ENCODE data around the gene CSRNP2. TPM values are rescaled to one million over a fixed set of nuclear protein-coding genes. Genes with fewer than 3 reads are reported as not detected.

Gene CSRNP2
- total and polyA plus RNA-seq, 3 experiments from 2014 or later: 4.8 to 21.5 (median 20.5) TPM

DNA sequence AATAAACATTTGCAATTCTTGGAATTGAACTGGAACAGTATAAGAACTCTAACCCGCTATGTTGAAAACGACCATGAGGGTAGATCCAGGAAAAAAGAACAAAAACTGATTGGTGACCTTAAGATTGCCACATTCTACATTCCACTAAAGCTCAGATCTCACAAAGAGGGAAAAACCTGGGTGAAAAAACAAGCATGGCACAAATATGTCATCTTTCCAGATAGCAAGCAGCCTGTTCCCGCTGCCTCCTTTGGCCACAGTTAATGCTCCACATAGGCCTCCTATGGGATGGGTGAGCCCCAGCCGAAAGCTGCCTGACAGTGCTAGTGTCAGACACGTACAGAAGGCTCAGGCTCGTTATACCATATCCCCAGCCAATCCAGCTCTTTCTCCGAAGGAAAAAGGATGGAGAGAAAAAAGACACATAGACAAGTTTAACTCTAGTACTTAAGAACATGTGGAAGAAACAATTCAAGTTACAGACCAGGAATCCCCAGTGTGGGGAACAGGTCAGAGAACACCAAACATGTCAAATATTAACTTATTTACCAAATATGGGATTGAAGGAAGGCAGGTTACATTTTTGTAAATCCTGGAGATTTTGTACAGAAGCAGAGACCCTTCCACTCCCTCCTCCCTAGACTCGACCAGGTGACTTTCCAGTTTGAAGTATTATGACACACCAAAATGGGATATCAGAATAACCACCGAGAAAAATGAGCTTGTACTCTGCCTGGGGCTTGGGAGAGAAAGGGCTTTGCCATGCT lies 20.6 kb downstream of the CSRNP2 start:
- no peaks in the 10 kb centered on the region for H3K9me3 Mint-ChIP-seq
- no peak overlapping the region for H3K4me3 ChIP-seq (ENCODE audit: low read length)
- ChIA-PET POLR2A (interaction anchor here (0.6 to 2.5 kb wide), 2 partner anchors 20 to 175 kb away, joined by 4 to 12 read pairs; partner anchors contain the start of gene CSRNP2), CTCF (no interaction called here)
- no peaks in the 10 kb centered on the region for H3K27me3 ChIP-seq (ENCODE audit: insufficient read depth, low read length, poor library complexity, severe bottlenecking)
- DNase-seq: no peak
- H3K27me3 Mint-ChIP-seq: no peaks in the 10 kb centered on the region
- peaks cover 0 to 89% (median 14%) of the 10 kb centered on the region in 3 donors for H3K36me3 Mint-ChIP-seq
- peaks cover 51% of the 10 kb centered on the region for H3K36me3 ChIP-seq (ENCODE audit: insufficient read depth, low read length)
- no peak overlapping the region for H3K4me3 Mint-ChIP-seq
- H3K27ac ChIP-seq (ENCODE audit: low read depth, low read length): no peak overlapping the region
- H3K27ac Mint-ChIP-seq: peak overlapping the region in 3 of 8 donors; percentile 11 to 58 (median 25)
- H3K4me1 Mint-ChIP-seq: no peaks in the 10 kb centered on the region
- H3K4me1 ChIP-seq (ENCODE audit: insufficient read depth, low read length): no peaks in the 10 kb centered on the region
- H3K9me3 ChIP-seq (ENCODE audit: low read length): no peaks in the 10 kb centered on the region

DNA sequence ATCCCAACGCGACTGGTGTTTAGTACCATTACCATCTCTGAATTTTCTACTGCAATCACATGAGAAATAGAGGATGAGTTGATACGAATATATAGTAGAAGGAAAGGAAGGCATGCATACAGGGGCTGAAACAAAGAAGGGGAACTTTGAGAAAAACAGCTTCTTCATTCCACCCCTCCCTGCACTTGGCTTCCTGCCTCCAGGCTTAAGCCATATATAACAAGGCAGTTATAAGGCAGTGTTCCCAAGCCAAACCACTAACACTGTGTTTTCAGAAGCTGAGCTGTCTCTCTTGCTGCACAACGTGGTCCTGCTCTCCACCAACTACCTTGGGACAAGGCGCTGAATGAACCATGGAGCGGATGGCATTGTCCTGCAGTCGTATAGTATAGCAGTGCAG lies 24.3 kb downstream of the CSRNP2 start:
- ChIA-PET POLR2A (no interaction called here), CTCF (no interaction called here)
- Histone ChIP-seq H3K27ac (ENCODE audit: low read depth, low read length) (no peak overlapping the region), H3K4me3 (ENCODE audit: low read length) (no peak overlapping the region), H3K9me3 (ENCODE audit: low read length) (no peaks in the 10 kb centered on the region), H3K36me3 (ENCODE audit: insufficient read depth, low read length) (peaks cover 50% of the 10 kb centered on the region), H3K4me1 (ENCODE audit: insufficient read depth, low read length) (no peaks in the 10 kb centered on the region), H3K27me3 (ENCODE audit: insufficient read depth, low read length, poor library complexity, severe bottlenecking) (no peaks in the 10 kb centered on the region)
- peak overlapping the region in 2 of 8 donors; percentile 61 to 64 for H3K27ac Mint-ChIP-seq
- no peak for DNase-seq
- H3K9me3 Mint-ChIP-seq: no peaks in the 10 kb centered on the region
- H3K4me1 Mint-ChIP-seq: no peaks in the 10 kb centered on the region
- H3K27me3 Mint-ChIP-seq: no peaks in the 10 kb centered on the region
- H3K4me3 Mint-ChIP-seq: no peak overlapping the region
- peaks cover 3 to 85% (median 13%) of the 10 kb centered on the region in 3 donors for H3K36me3 Mint-ChIP-seq

DNA sequence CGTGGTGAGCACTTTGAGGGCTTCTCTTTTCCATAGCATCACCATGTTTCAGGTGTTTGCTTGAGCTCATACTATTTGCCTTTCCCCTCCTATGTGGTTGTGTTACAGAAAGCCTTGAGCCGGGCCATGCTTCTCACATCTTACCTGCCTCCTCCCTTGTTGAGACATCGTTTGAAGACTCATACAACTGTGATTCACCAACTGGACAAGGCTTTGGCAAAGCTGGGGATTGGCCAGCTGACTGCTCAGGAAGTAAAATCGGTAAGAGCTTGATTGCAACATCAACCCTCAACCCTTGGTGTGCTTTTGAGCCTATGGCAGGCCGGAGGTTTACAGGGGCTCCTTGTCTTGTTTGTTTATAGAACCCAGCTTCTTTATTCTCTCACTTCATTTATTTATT lies 27.2 kb downstream of the CSRNP2 start:
- Mint-ChIP-seq H3K27ac (peak overlapping the region in 2 of 8 donors; percentile 40 to 69), H3K4me3 (no peak overlapping the region), H3K27me3 (no peaks in the 10 kb centered on the region), H3K4me1 (peaks cover 4 to 8% (median 7%) of the 10 kb centered on the region in 3 donors), H3K9me3 (no peaks in the 10 kb centered on the region), H3K36me3 (peaks cover 3 to 81% (median 11%) of the 10 kb centered on the region in 3 donors)
- CTCF ChIA-PET: no interaction called here
- Histone ChIP-seq H3K27ac (ENCODE audit: low read depth, low read length) (no peak overlapping the region), H3K4me3 (ENCODE audit: low read length) (no peak overlapping the region), H3K9me3 (ENCODE audit: low read length) (no peaks in the 10 kb centered on the region), H3K4me1 (ENCODE audit: insufficient read depth, low read length) (peaks cover 4% of the 10 kb centered on the region), H3K36me3 (ENCODE audit: insufficient read depth, low read length) (peaks cover 53% of the 10 kb centered on the region), H3K27me3 (ENCODE audit: insufficient read depth, low read length, poor library complexity, severe bottlenecking) (no peaks in the 10 kb centered on the region)
- POLR2A ChIA-PET: no interaction called here
- no peak for DNase-seq

DNA sequence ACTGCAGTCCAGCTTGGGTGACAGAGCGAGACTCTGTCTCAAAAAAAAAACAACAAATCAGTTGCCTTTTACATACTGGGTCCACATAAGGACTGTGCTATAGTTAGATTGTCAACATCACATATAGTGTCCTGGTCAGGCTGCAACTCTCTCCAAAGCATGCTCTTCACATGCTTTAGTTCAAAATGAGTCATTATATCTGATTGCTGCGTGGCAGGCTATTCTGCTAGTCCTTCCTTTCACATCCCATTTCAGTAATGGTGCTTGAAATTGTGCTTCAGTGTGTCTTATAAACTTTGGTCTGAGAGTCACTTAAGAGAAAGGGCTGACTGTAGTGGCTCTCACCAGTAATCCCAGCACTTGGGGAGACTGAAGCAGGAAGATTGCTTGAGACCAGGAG lies 28.3 kb downstream of the CSRNP2 start:
- ChIA-PET POLR2A (no interaction called here), CTCF (no interaction called here)
- Mint-ChIP-seq H3K4me1 (peaks cover 4 to 10% (median 8%) of the 10 kb centered on the region in 3 donors), H3K36me3 (peaks cover 3 to 75% (median 11%) of the 10 kb centered on the region in 3 donors), H3K27me3 (no peaks in the 10 kb centered on the region), H3K4me3 (no peak overlapping the region), H3K27ac (no peak overlapping the region), H3K9me3 (no peaks in the 10 kb centered on the region)
- Histone ChIP-seq H3K27me3 (ENCODE audit: insufficient read depth, low read length, poor library complexity, severe bottlenecking) (no peaks in the 10 kb centered on the region), H3K36me3 (ENCODE audit: insufficient read depth, low read length) (peaks cover 52% of the 10 kb centered on the region), H3K27ac (ENCODE audit: low read depth, low read length) (no peak overlapping the region), H3K9me3 (ENCODE audit: low read length) (no peaks in the 10 kb centered on the region), H3K4me1 (ENCODE audit: insufficient read depth, low read length) (peaks cover 5% of the 10 kb centered on the region), H3K4me3 (ENCODE audit: low read length) (no peak overlapping the region)
- no peak for DNase-seq

DNA sequence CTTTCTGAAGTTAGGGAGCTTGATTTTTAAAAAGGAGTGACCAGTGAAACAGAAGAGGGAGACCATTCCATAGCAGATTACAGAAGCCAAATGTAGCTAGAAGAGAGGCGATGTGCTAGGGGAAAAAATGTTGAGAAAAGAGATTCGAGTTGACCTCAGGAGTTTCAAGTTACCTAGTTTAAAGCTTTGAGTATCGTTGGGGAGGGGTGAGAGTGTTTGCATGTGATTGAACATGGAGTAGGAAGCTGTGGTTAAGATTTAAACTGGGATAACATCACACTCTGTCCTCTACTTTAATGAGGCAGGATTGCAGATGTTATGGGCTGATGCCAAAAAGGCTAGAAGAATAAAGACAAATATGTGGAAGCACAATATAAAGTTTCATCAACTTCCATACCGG lies 31.6 kb downstream of the CSRNP2 start:
- H3K9me3 Mint-ChIP-seq: no peaks in the 10 kb centered on the region
- H3K27me3 ChIP-seq (ENCODE audit: insufficient read depth, low read length, poor library complexity, severe bottlenecking): no peaks in the 10 kb centered on the region
- H3K36me3 ChIP-seq (ENCODE audit: insufficient read depth, low read length): peaks cover 36% of the 10 kb centered on the region
- POLR2A ChIA-PET: interaction anchor here (0.7 kb wide), 1 partner anchor 30 kb away, joined by 3 read pairs; no protein-coding TSS in a partner anchor
- peaks cover 3 to 59% (median 5%) of the 10 kb centered on the region in 3 donors for H3K36me3 Mint-ChIP-seq
- peak overlapping the region in 1 of 7 donors; percentile 43 for H3K4me3 Mint-ChIP-seq
- peaks cover 28 to 40% (median 37%) of the 10 kb centered on the region in 3 donors for H3K4me1 Mint-ChIP-seq
- H3K27ac ChIP-seq (ENCODE audit: low read depth, low read length): no peak overlapping the region
- CTCF ChIA-PET: interaction anchor here (1.2 kb wide), 1 partner anchor 194 kb away, joined by 3 read pairs; no protein-coding TSS in a partner anchor
- DNase-seq: no peak
- peaks cover 29% of the 10 kb centered on the region for H3K4me1 ChIP-seq (ENCODE audit: insufficient read depth, low read length)
- no peaks in the 10 kb centered on the region for H3K27me3 Mint-ChIP-seq
- H3K9me3 ChIP-seq (ENCODE audit: low read length): no peaks in the 10 kb centered on the region
- no peak overlapping the region for H3K4me3 ChIP-seq (ENCODE audit: low read length)
- peak overlapping the region in 6 of 8 donors; percentile 8 to 89 (median 49) for H3K27ac Mint-ChIP-seq

DNA sequence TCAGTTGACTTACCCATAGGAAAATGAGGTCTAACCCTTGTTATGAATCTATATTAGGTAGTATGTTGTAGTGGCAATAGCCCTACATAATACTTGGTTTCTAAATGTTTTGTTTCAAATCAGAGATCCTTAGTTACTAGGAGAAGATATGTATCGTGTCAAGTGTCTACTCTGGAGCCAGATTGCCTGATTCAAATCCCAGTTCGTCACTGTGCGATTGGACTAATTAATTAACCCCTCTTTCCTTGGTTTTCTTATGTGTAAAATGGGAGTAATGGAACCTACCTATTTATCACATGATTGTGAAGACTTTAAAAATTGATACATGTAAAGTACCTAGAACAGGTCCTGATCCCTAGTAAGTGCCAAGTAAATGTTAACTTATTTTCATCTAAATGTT lies 33.9 kb downstream of the CSRNP2 start:
- peaks cover 30 to 43% (median 40%) of the 10 kb centered on the region in 3 donors for H3K4me1 Mint-ChIP-seq
- H3K4me3 Mint-ChIP-seq: peak overlapping the region; percentile 92 to 100 (median 95)
- peak overlapping the region; percentile 82 for H3K27ac ChIP-seq (ENCODE audit: low read depth, low read length)
- peaks cover 22% of the 10 kb centered on the region for H3K36me3 ChIP-seq (ENCODE audit: insufficient read depth, low read length)
- peaks cover 29% of the 10 kb centered on the region for H3K4me1 ChIP-seq (ENCODE audit: insufficient read depth, low read length)
- no peaks in the 10 kb centered on the region for H3K9me3 Mint-ChIP-seq
- H3K9me3 ChIP-seq (ENCODE audit: low read length): no peaks in the 10 kb centered on the region
- ChIA-PET CTCF (interaction anchor here (1.1 kb wide), 2 partner anchors 11 to 27 kb away, joined by 3 read pairs; no protein-coding TSS in a partner anchor), POLR2A (interaction anchor here (1.5 kb wide), 1 partner anchor 34 kb away, joined by 4 read pairs; no protein-coding TSS in a partner anchor)
- DNase-seq: no peak
- H3K36me3 Mint-ChIP-seq: peaks cover 0 to 41% (median 1%) of the 10 kb centered on the region in 3 donors
- peak overlapping the region; percentile 92 to 99 (median 96) for H3K27ac Mint-ChIP-seq
- no peaks in the 10 kb centered on the region for H3K27me3 ChIP-seq (ENCODE audit: insufficient read depth, low read length, poor library complexity, severe bottlenecking)
- peak overlapping the region; percentile 82 for H3K4me3 ChIP-seq (ENCODE audit: low read length)
- no peaks in the 10 kb centered on the region for H3K27me3 Mint-ChIP-seq

GRCh38 chr12:51048661-51049251 lies 34.6 kb downstream of the CSRNP2 start:
- Histone ChIP-seq H3K27ac (ENCODE audit: low read depth, low read length) (peak overlapping the region; percentile 82), H3K4me1 (ENCODE audit: insufficient read depth, low read length) (peaks cover 29% of the 10 kb centered on the region), H3K36me3 (ENCODE audit: insufficient read depth, low read length) (peaks cover 14% of the 10 kb centered on the region), H3K27me3 (ENCODE audit: insufficient read depth, low read length, poor library complexity, severe bottlenecking) (no peaks in the 10 kb centered on the region), H3K4me3 (ENCODE audit: low read length) (peak overlapping the region; percentile 82), H3K9me3 (ENCODE audit: low read length) (no peaks in the 10 kb centered on the region)
- no peaks in the 10 kb centered on the region for H3K27me3 Mint-ChIP-seq
- ChIA-PET POLR2A (interaction anchor here (0.6 to 1.5 kb wide), 3 partner anchors 35 to 190 kb away, joined by 4 to 5 read pairs (median 5); partner anchors contain the start of genes DAZAP2 and POU6F1), CTCF (interaction anchor here (0.8 to 1.1 kb wide), 4 partner anchors 12 to 26 kb away, joined by 3 read pairs; partner anchors contain the start of gene SLC11A2)
- DNase-seq: peak in 1 of 5 donors; percentile 34
- H3K27ac Mint-ChIP-seq: peak overlapping the region; percentile 92 to 99 (median 96)
- H3K4me3 Mint-ChIP-seq: peak overlapping the region; percentile 92 to 100 (median 95)
- no peaks in the 10 kb centered on the region for H3K9me3 Mint-ChIP-seq
- peaks cover 0 to 33% (median 1%) of the 10 kb centered on the region in 3 donors for H3K36me3 Mint-ChIP-seq
- H3K4me1 Mint-ChIP-seq: peaks cover 30 to 43% (median 40%) of the 10 kb centered on the region in 3 donors
